Measurements from ENCODE around the gene CLNK. TPM values are rescaled to one million over a fixed set of nuclear protein-coding genes. Genes with fewer than 3 reads are reported as not detected.

The CLNK gene
- polyA plus RNA-seq, 2 of the 4 experiments (the other 2 are of a cell fraction) = not detected

DNA sequence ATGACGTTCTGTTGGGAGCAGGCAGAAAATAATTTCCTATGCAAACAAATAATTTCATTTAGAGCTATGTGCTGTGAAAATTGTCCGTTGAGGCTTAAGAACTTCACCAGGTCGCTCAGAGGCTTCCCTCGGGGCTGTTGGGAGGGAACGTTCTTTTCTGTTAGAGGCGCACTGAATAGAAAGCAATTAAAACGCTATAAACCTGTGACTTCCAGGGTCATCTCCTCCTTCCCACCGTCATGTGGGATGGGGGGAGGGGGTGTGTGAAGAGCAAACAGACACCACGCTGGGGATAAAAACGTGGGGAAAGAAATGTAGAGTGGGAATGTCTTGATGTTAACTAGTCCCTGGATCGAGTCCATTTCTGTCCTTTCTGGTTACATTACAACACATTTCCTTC lies 192.1 kb downstream of the CLNK start:
- ChIA-PET POLR2A (no interaction called here), CTCF (no interaction called here)
- 28% methylated on average over 11 of the region's 11 CpGs for WGBS (ENCODE audit: missing lambda C conversion rate)
- TF ChIP-seq CHD2 (IDR thresholded peaks at IDR 0.05; ENCODE audit: low read length, partially characterized antibody) (no peak), BHLHE40 (IDR thresholded peaks at IDR 0.05; ENCODE audit: low read depth, low read length) (no peak), KDM1A (IDR thresholded peaks at IDR 0.05; ENCODE audit: low read depth) (no peak), ESRRA (IDR thresholded peaks at IDR 0.05; ENCODE audit: borderline replicate concordance, low read length) (no peak), KDM5A (IDR thresholded peaks at IDR 0.05) (no peak), CEBPB (IDR thresholded peaks at IDR 0.05) (no peak), EP300 (IDR thresholded peaks at IDR 0.05) (no peak), MAZ (IDR thresholded peaks at IDR 0.05; ENCODE audit: borderline replicate concordance, low read depth, low read length) (no peak), PHF8 (IDR thresholded peaks at IDR 0.05; ENCODE audit: borderline replicate concordance, low read depth) (no peak)
- TF ChIP-seq, protein P1, sequence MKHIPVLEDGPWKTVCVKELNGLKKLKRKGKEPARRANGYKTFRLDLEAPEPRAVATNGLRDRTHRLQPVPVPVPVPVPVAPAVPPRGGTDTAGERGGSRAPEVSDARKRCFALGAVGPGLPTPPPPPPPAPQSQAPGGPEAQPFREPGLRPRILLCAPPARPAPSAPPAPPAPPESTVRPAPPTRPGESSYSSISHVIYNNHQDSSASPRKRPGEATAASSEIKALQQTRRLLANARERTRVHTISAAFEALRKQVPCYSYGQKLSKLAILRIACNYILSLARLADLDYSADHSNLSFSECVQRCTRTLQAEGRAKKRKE (CRISPR knock-in tag; IDR thresholded peaks at IDR 0.05; ENCODE audit: low read depth) = no peak
- TF ChIP-seq, protein P2, sequence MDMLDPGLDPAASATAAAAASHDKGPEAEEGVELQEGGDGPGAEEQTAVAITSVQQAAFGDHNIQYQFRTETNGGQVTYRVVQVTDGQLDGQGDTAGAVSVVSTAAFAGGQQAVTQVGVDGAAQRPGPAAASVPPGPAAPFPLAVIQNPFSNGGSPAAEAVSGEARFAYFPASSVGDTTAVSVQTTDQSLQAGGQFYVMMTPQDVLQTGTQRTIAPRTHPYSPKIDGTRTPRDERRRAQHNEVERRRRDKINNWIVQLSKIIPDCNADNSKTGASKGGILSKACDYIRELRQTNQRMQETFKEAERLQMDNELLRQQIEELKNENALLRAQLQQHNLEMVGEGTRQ (IDR thresholded peaks at IDR 0.05) = no peak
- TF ChIP-seq, protein P3, sequence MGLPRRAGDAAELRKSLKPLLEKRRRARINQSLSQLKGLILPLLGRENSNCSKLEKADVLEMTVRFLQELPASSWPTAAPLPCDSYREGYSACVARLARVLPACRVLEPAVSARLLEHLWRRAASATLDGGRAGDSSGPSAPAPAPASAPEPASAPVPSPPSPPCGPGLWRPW (IDR thresholded peaks at IDR 0.05) = no peak
- TF ChIP-seq, protein P4, sequence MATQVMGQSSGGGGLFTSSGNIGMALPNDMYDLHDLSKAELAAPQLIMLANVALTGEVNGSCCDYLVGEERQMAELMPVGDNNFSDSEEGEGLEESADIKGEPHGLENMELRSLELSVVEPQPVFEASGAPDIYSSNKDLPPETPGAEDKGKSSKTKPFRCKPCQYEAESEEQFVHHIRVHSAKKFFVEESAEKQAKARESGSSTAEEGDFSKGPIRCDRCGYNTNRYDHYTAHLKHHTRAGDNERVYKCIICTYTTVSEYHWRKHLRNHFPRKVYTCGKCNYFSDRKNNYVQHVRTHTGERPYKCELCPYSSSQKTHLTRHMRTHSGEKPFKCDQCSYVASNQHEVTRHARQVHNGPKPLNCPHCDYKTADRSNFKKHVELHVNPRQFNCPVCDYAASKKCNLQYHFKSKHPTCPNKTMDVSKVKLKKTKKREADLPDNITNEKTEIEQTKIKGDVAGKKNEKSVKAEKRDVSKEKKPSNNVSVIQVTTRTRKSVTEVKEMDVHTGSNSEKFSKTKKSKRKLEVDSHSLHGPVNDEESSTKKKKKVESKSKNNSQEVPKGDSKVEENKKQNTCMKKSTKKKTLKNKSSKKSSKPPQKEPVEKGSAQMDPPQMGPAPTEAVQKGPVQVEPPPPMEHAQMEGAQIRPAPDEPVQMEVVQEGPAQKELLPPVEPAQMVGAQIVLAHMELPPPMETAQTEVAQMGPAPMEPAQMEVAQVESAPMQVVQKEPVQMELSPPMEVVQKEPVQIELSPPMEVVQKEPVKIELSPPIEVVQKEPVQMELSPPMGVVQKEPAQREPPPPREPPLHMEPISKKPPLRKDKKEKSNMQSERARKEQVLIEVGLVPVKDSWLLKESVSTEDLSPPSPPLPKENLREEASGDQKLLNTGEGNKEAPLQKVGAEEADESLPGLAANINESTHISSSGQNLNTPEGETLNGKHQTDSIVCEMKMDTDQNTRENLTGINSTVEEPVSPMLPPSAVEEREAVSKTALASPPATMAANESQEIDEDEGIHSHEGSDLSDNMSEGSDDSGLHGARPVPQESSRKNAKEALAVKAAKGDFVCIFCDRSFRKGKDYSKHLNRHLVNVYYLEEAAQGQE (IDR thresholded peaks at IDR 0.05) = no peak
- FAIRE-seq (no peak), DNase-seq (ENCODE audit: low read depth in 1 of 2, low spot score in 1 of 2) (no peak), ATAC-seq (no peak)
- Histone ChIP-seq H3K9me3 (no peaks in the 10 kb centered on the region), H3K4me1 (no peaks in the 10 kb centered on the region), H3K27ac (no peak overlapping the region), H3K4me3 (no peak overlapping the region), H3K4me2 (no peak overlapping the region)

DNA sequence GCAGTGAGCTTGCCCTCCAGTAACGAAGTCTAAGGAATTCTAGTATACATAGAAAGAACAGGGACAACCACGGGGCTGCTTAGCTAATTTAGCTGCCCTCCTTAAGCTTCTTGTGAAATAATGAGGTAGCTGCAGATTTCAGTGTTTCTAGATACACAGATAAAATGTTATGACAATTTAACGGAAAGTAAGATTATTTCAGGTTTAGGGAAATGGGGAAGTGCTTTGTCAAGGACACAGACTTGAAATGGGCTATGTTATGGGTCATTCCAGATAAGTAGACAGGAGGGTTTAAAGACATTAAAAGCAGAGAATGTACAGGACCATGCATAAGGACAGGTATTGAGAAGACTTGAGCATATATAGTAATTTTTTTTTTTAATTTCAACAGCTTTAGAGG lies 193.2 kb downstream of the CLNK start:
- no peak overlapping the region for H3K4me3 ChIP-seq
- no peak overlapping the region for H3K27ac ChIP-seq
- TF ChIP-seq CBX8 (IDR thresholded peaks at IDR 0.05) (no peak), HOXA7 (CRISPR knock-in tag; IDR thresholded peaks at IDR 0.05) (no peak), NPAS2 (CRISPR knock-in tag; IDR thresholded peaks at IDR 0.05; ENCODE audit: borderline replicate concordance) (no peak), NR3C1 (IDR thresholded peaks at IDR 0.05) (no peak), CHD2 (IDR thresholded peaks at IDR 0.05; ENCODE audit: low read length, partially characterized antibody) (no peak), RAD21 (conservative IDR thresholded peaks at IDR 0.05 in 1 of 2, IDR thresholded peaks at IDR 0.05 in 1 of 2) (no peak), MAFK (IDR thresholded peaks at IDR 0.05; ENCODE audit: partially characterized antibody) (no peak), FOSB (CRISPR knock-in tag; IDR thresholded peaks at IDR 0.05) (no peak), NFE2L2 (conservative IDR thresholded peaks at IDR 0.05; ENCODE audit: low read length) (no peak), RFX5 (IDR thresholded peaks at IDR 0.05) (no peak), HDAC2 (IDR thresholded peaks at IDR 0.05) (no peak)
- TF ChIP-seq, protein P3 (IDR thresholded peaks at IDR 0.05) = no peak
- TF ChIP-seq, protein P1 (CRISPR knock-in tag; IDR thresholded peaks at IDR 0.05; ENCODE audit: low read depth) = no peak
- TF ChIP-seq, protein P5, sequence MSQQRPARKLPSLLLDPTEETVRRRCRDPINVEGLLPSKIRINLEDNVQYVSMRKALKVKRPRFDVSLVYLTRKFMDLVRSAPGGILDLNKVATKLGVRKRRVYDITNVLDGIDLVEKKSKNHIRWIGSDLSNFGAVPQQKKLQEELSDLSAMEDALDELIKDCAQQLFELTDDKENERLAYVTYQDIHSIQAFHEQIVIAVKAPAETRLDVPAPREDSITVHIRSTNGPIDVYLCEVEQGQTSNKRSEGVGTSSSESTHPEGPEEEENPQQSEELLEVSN (IDR thresholded peaks at IDR 0.05; ENCODE audit: borderline replicate concordance, low read depth) = no peak
- 40% methylated on average over 3 of the region's 3 CpGs for WGBS (ENCODE audit: missing lambda C conversion rate)
- DNase-seq (ENCODE audit: low read depth in 1 of 2, low spot score in 1 of 2) (no peak), ATAC-seq (no peak), FAIRE-seq (no peak)
- H3K9me3 ChIP-seq = no peaks in the 10 kb centered on the region
- no peak overlapping the region for H3K4me2 ChIP-seq
- ChIA-PET POLR2A (no interaction called here), CTCF (no interaction called here)
- H3K4me1 ChIP-seq = no peaks in the 10 kb centered on the region
